ENCODE measurements around the gene PPP2R2C.

PPP2R2C gene

GRCh38 chr4:6340446-6341015 is 131.9 kb downstream of the PPP2R2C start:
- Histone ChIP-seq H3K9me3 (ENCODE audit: severe bottlenecking) (no peaks in the 10 kb centered on the region), H3K4me3 (ENCODE audit: severe bottlenecking) (no peak overlapping the region), H3K4me1 (ENCODE audit: insufficient read depth, poor library complexity, severe bottlenecking) (peaks cover 14% of the 10 kb centered on the region), H3K27me3 (ENCODE audit: insufficient read depth, poor library complexity, severe bottlenecking) (peaks cover 4% of the 10 kb centered on the region), H3K36me3 (ENCODE audit: low read depth) (no peaks in the 10 kb centered on the region), H3K27ac (ENCODE audit: poor library complexity, severe bottlenecking) (no peak overlapping the region)
- TF ChIP-seq, protein P1, sequence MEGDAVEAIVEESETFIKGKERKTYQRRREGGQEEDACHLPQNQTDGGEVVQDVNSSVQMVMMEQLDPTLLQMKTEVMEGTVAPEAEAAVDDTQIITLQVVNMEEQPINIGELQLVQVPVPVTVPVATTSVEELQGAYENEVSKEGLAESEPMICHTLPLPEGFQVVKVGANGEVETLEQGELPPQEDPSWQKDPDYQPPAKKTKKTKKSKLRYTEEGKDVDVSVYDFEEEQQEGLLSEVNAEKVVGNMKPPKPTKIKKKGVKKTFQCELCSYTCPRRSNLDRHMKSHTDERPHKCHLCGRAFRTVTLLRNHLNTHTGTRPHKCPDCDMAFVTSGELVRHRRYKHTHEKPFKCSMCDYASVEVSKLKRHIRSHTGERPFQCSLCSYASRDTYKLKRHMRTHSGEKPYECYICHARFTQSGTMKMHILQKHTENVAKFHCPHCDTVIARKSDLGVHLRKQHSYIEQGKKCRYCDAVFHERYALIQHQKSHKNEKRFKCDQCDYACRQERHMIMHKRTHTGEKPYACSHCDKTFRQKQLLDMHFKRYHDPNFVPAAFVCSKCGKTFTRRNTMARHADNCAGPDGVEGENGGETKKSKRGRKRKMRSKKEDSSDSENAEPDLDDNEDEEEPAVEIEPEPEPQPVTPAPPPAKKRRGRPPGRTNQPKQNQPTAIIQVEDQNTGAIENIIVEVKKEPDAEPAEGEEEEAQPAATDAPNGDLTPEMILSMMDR (IDR thresholded peaks at IDR 0.05; ENCODE audit: poor library complexity, severe bottlenecking) = no peak
- DNase-seq (ENCODE audit: low spot score) (no peak), ATAC-seq (ENCODE audit: low read depth) (no peak)

- H3K4me1 ChIP-seq (ENCODE audit: insufficient read depth, poor library complexity, severe bottlenecking) = peaks cover 14% of the 10 kb centered on the region
- H3K27ac ChIP-seq (ENCODE audit: poor library complexity, severe bottlenecking) = no peak overlapping the region
- H3K36me3 ChIP-seq (ENCODE audit: low read depth) = no peaks in the 10 kb centered on the region
- ATAC-seq (ENCODE audit: low read depth) = no peak
- TF ChIP-seq, protein P1 (IDR thresholded peaks at IDR 0.05; ENCODE audit: poor library complexity, severe bottlenecking) = no peak
- H3K27me3 ChIP-seq (ENCODE audit: insufficient read depth, poor library complexity, severe bottlenecking) = peaks cover 4% of the 10 kb centered on the region
- no peak for DNase-seq (ENCODE audit: low spot score)
- H3K9me3 ChIP-seq (ENCODE audit: severe bottlenecking) = no peaks in the 10 kb centered on the region
- no peak overlapping the region for H3K4me3 ChIP-seq (ENCODE audit: severe bottlenecking)
These were observed 132.5 kb downstream of the PPP2R2C start for GRCh38 chr4:6339818-6340445.

- DNase-seq (ENCODE audit: low spot score) (no peak), ATAC-seq (ENCODE audit: low read depth) (no peak)
- peaks cover 4% of the 10 kb centered on the region for H3K27me3 ChIP-seq (ENCODE audit: insufficient read depth, poor library complexity, severe bottlenecking)
- H3K4me1 ChIP-seq (ENCODE audit: insufficient read depth, poor library complexity, severe bottlenecking) = peaks cover 9% of the 10 kb centered on the region
- H3K4me3 ChIP-seq (ENCODE audit: severe bottlenecking) = no peak overlapping the region
- no peak overlapping the region for H3K27ac ChIP-seq (ENCODE audit: poor library complexity, severe bottlenecking)
- TF ChIP-seq, protein P1 (IDR thresholded peaks at IDR 0.05; ENCODE audit: poor library complexity, severe bottlenecking) = no peak
- no peaks in the 10 kb centered on the region for H3K9me3 ChIP-seq (ENCODE audit: severe bottlenecking)
- no peaks in the 10 kb centered on the region for H3K36me3 ChIP-seq (ENCODE audit: low read depth)
These were observed 133.2 kb downstream of the PPP2R2C start for GRCh38 chr4:6338951-6339817.

GRCh38 chr4:6338175-6338950 is 134.1 kb downstream of the PPP2R2C start:
- H3K4me3 ChIP-seq (ENCODE audit: severe bottlenecking) = no peak overlapping the region
- no peaks in the 10 kb centered on the region for H3K9me3 ChIP-seq (ENCODE audit: severe bottlenecking)
- no peak overlapping the region for H3K27ac ChIP-seq (ENCODE audit: poor library complexity, severe bottlenecking)
- ATAC-seq (ENCODE audit: low read depth) (no peak), DNase-seq (ENCODE audit: low spot score) (no peak)
- peaks cover 4% of the 10 kb centered on the region for H3K27me3 ChIP-seq (ENCODE audit: insufficient read depth, poor library complexity, severe bottlenecking)
- H3K36me3 ChIP-seq (ENCODE audit: low read depth) = no peaks in the 10 kb centered on the region
- peaks cover 1% of the 10 kb centered on the region for H3K4me1 ChIP-seq (ENCODE audit: insufficient read depth, poor library complexity, severe bottlenecking)
- TF ChIP-seq, protein P1 (IDR thresholded peaks at IDR 0.05; ENCODE audit: poor library complexity, severe bottlenecking) = no peak
